K562 (cell line): ENCODE results near the gene ITPKB. TPM values are rescaled to one million over a fixed set of nuclear protein-coding genes. Genes with fewer than 3 reads are reported as not detected.

ENCODE experiments used
- IRF2 ChIP-seq: sonication (generic); formaldehyde crosslinking; IDR thresholded peaks from 2 replicates; pipeline ENCODE4 v1.8.1; 2022; ENCODE audit warnings: mild to moderate bottlenecking, missing genetic modification reagents
- JUN ChIP-seq, 2 experiments: sonication (generic) in 1 of 2; formaldehyde crosslinking in 1 of 2; IDR thresholded peaks; 2 replicates each; pipeline versions ENCODE4 v1.6.1 to v1.8.0; 2012 to 2022; ENCODE audit warnings: borderline replicate concordance in 2 of 2, mild to moderate bottlenecking in 2 of 2, improper control_type of control experiment in 1 of 2, low read depth in 1 of 2, low read length in 1 of 2, missing genetic modification reagents in 1 of 2
- TCF3 ChIP-seq: sonication (generic); formaldehyde crosslinking; IDR thresholded peaks from 2 replicates; pipeline ENCODE4 v1.4.0; 2020; ENCODE audit warnings: mild to moderate bottlenecking, missing genetic modification reagents
- USF2 ChIP-seq: sonication (generic); formaldehyde crosslinking; IDR thresholded peaks from 2 replicates; pipeline ENCODE4 v1.5.0; 2020; ENCODE audit warnings: missing genetic modification reagents
- ZBTB11 ChIP-seq, 3 experiments: fragments of 200-800 bp in 1 of 3; fragments of 250-450 bp in 1 of 3; fragments of 450-650 bp in 1 of 3; sonication (Bioruptor Pico) in 1 of 3; sonication (Bioruptor generic) in 1 of 3; formaldehyde crosslinking in 1 of 3; IDR thresholded peaks; 2 replicates each; pipeline versions ENCODE4 v1.6.1 to v1.8.0; 2016 to 2022; ENCODE audit warnings: mild to moderate bottlenecking in 2 of 3, missing genetic modification characterization in 2 of 3, missing compliant biosample characterization in 1 of 3, moderate library complexity in 1 of 3
- polyA plus RNA-seq, 8 experiments: library from polyadenylated mRNA; depleted of rRNA in 4 of 8; stranded (reverse) in 5 of 8; unstranded in 3 of 8; fragments of >200 nt; fragmentation: Nextera tagmentation in 2 of 8; fragmentation: Illumina TruSeq in 1 of 8; extraction: Ambion mirVana in 2 of 8; extraction: Trizol in 1 of 8; gene quantifications; 2 replicates each; pipeline versions ENCODE4 v1.2.1 to v1.2.3, GENCODE V29; 2011 to 2014; ENCODE audit warnings: inconsistent platforms in 1 of 8, missing spikeins in 1 of 8
- total RNA-seq, 7 experiments: library from RNA; depleted of rRNA in 6 of 7; stranded (reverse); fragments of >200 nt in 6 of 7; fragmentation: Illumina TruSeq in 2 of 7; extraction: Trizol in 2 of 7; gene quantifications; 2 replicates each; pipeline versions ENCODE4 v1.2.1 to v1.2.3, GENCODE V29; 2011 to 2021; ENCODE audit warnings: low replicate concordance in 1 of 7
- TF ChIP-seq, protein P1 (sequence below): sonication (generic); formaldehyde crosslinking; IDR thresholded peaks from 2 replicates; pipeline ENCODE4 v1.4.0; 2020; ENCODE audit warnings: mild to moderate bottlenecking, missing genetic modification reagents
- TF ChIP-seq, protein P2 (sequence below): fragments of 450-650 bp; IDR thresholded peaks from 2 replicates; pipeline ENCODE4 v1.6.1; 2016; ENCODE audit warnings: missing biosample characterization, missing genetic modification characterization

Gene ITPKB
- total and polyA plus RNA-seq, 9 of the 15 experiments (the other 6 are each of a cell fraction or from before 2014, with no cell fraction given) = 0.01 to 0.22 TPM; not detected in 7

GRCh38 chr1:226651732-226652105 lies 87.4 kb downstream of the ITPKB start (continued):
- no peak for TF ChIP-seq IRF2 (CRISPR knock-in tag)
- TF ChIP-seq TCF3 = no peak
- TF ChIP-seq, protein P1, sequence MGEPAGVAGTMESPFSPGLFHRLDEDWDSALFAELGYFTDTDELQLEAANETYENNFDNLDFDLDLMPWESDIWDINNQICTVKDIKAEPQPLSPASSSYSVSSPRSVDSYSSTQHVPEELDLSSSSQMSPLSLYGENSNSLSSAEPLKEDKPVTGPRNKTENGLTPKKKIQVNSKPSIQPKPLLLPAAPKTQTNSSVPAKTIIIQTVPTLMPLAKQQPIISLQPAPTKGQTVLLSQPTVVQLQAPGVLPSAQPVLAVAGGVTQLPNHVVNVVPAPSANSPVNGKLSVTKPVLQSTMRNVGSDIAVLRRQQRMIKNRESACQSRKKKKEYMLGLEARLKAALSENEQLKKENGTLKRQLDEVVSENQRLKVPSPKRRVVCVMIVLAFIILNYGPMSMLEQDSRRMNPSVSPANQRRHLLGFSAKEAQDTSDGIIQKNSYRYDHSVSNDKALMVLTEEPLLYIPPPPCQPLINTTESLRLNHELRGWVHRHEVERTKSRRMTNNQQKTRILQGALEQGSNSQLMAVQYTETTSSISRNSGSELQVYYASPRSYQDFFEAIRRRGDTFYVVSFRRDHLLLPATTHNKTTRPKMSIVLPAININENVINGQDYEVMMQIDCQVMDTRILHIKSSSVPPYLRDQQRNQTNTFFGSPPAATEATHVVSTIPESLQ (CRISPR knock-in tag) = no peak
- TF ChIP-seq ZBTB11 (CRISPR knock-in tag; IDR thresholded peaks at IDR 0.05) = no peak
- TF ChIP-seq, protein P2, sequence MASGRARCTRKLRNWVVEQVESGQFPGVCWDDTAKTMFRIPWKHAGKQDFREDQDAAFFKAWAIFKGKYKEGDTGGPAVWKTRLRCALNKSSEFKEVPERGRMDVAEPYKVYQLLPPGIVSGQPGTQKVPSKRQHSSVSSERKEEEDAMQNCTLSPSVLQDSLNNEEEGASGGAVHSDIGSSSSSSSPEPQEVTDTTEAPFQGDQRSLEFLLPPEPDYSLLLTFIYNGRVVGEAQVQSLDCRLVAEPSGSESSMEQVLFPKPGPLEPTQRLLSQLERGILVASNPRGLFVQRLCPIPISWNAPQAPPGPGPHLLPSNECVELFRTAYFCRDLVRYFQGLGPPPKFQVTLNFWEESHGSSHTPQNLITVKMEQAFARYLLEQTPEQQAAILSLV (tag) = no peak
- TF ChIP-seq USF2 (CRISPR knock-in tag) = no peak
- TF ChIP-seq JUN (IDR thresholded peaks at IDR 0.05; ENCODE audit: borderline replicate concordance, low read depth, low read length) = no peak
- no peak for TF ChIP-seq JUN (CRISPR knock-in tag; IDR thresholded peaks at IDR 0.05; ENCODE audit: borderline replicate concordance)
